GM21717 (cell line): ENCODE results near the gene OTULIN.

Experiments
- ATAC-seq: cut with Tn5 transposase; IDR thresholded peaks from one replicate; pipeline ENCODE4 v1.9.1; 2021; ENCODE audit warnings: mild to moderate bottlenecking, moderate library complexity; ENCODE audit not compliant: unreplicated experiment

Gene OTULIN

GRCh38 chr5:14739981-14740380 is 75.5 kb downstream of the OTULIN start:
- ATAC-seq: no peak

- ATAC-seq: no peak
Measured at GRCh38 chr5:14741131-14741530, 76.6 kb downstream of the OTULIN start.

GRCh38 chr5:14741801-14742440 is 77.4 kb downstream of the OTULIN start:
- no peak for ATAC-seq

- ATAC-seq: no peak
Measured at GRCh38 chr5:14742498-14742897, 78.0 kb downstream of the OTULIN start.

- ATAC-seq: no peak
Measured at GRCh38 chr5:14743601-14744295, 79.2 kb downstream of the OTULIN start.

GRCh38 chr5:14744296-14745187 is 80.0 kb downstream of the OTULIN start:
- ATAC-seq: no peak

GRCh38 chr5:14745188-14745563 is 80.7 kb downstream of the OTULIN start:
- no peak for ATAC-seq

GRCh38 chr5:14745753-14746152 is 81.2 kb downstream of the OTULIN start:
- no peak for ATAC-seq

GRCh38 chr5:14748180-14748900 is 83.8 kb downstream of the OTULIN start:
- ATAC-seq: no peak
